Endothelial cell of umbilical vein (primary cell): Measurements from ENCODE around the gene ENTPD3. TPM values are rescaled to one million over a fixed set of nuclear protein-coding genes. Genes with fewer than 3 reads are reported as not detected.
"Not testable (repeated sequence)": the region's sequence is repeated elsewhere in the genome, so short reads cannot be mapped to it uniquely, and the experiment has no call there.

Source experiments
- BruUV-seq: library from RNA; stranded (reverse); fragments of 400-500 nt; replicated peaks from 2 replicates; lab custom pipeline; 2021; lab: Mats Ljungman, UMichigan
- CTCF ChIA-PET: fragments of 300-600, 350-600 bp; sonication (Branson Sonifier 250); formaldehyde crosslinking; loops from one replicate; lab custom pipeline; 2021; ENCODE audit warnings: antibody characterized with exemption, inconsistent platforms; lab: Charles Lee
- POLR2A ChIA-PET: fragments of 300-600, 350-600 bp; sonication (Branson Sonifier 250); formaldehyde crosslinking; loops from one replicate; lab custom pipeline; 2021; ENCODE audit warnings: antibody characterized with exemption, inconsistent platforms; lab: Charles Lee
- DNase-seq: peaks from one replicate; pipeline ENCODE4 v3.0.0-alpha.2; 2011; ENCODE audit warnings: low read depth, low spot score
- FAIRE-seq: peaks from 2 replicates; lab custom pipeline; 2011; peaks lifted over from hg19 to GRCh38; lab: Jason Lieb, UNC
- H2AFZ ChIP-seq: 2 replicates; pipeline ENCODE4 v1.6.0; 2012; ENCODE audit warnings: low read depth, low read length, control low read depth, inconsistent platforms
- H3K27ac ChIP-seq: 2 replicates; pipeline ENCODE4 v1.5.1; 2011; ENCODE audit warnings: low read depth, mild to moderate bottlenecking, control low read depth, low read length, moderate library complexity; ENCODE audit not compliant: insufficient read depth
- H3K27me3 ChIP-seq, 2 experiments: 2 replicates each; pipeline versions ENCODE4 v1.6.0 to v1.6.1; 2011; ENCODE audit warnings: low read length in 2 of 2, mixed read lengths in 1 of 2; ENCODE audit not compliant: control insufficient read depth in 2 of 2, insufficient read depth in 2 of 2
- H3K36me3 ChIP-seq, 2 experiments: 2 replicates in 1 of 2; 3 replicates in 1 of 2; pipeline ENCODE4 v1.5.1; 2011; ENCODE audit warnings: low read length in 2 of 2, mild to moderate bottlenecking in 1 of 2, moderate library complexity in 1 of 2; ENCODE audit not compliant: control insufficient read depth in 2 of 2, insufficient read depth in 2 of 2; ENCODE audit errors: extremely low read depth in 1 of 2
- H3K4me1 ChIP-seq: 3 replicates; pipeline ENCODE4 v1.5.1; 2011; ENCODE audit warnings: mild to moderate bottlenecking, low read length; ENCODE audit not compliant: control insufficient read depth, insufficient read depth; ENCODE audit errors: extremely low read depth
- H3K4me2 ChIP-seq: 2 replicates; pipeline ENCODE4 v1.6.1; 2011; ENCODE audit warnings: low read length, control low read depth, mixed read lengths; ENCODE audit not compliant: insufficient read depth
- H3K4me3 ChIP-seq, 3 experiments: fragments of 200-600 bp in 1 of 3; sonication (generic), shearing (Covaris generic) in 1 of 3; replicated peaks in 1 of 3; 2 replicates each; pipeline ENCODE4 v1.5.1; 2011 to 2016; ENCODE audit warnings: control low read depth in 3 of 3, low read length in 3 of 3, mild to moderate bottlenecking in 2 of 3, inconsistent platforms in 1 of 3, low read depth in 1 of 3, moderate library complexity in 1 of 3; ENCODE audit not compliant: insufficient read depth in 1 of 3
- H3K79me2 ChIP-seq: 2 replicates; pipeline ENCODE4 v1.6.0; 2012; ENCODE audit warnings: low read length, inconsistent platforms; ENCODE audit not compliant: control insufficient read depth, insufficient read depth
- H3K9ac ChIP-seq: replicated peaks from 2 replicates; pipeline ENCODE3; 2011; ENCODE audit warnings: low read length, control low read depth; ENCODE audit not compliant: insufficient read depth; ENCODE audit errors: extremely low read depth
- H3K9me1 ChIP-seq: replicated peaks from 3 replicates; pipeline ENCODE4 v1.6.0; 2011; ENCODE audit warnings: mild to moderate bottlenecking, low read length; ENCODE audit not compliant: control insufficient read depth, insufficient read depth; ENCODE audit errors: extremely low read depth
- H3K9me3 ChIP-seq: replicated peaks from 2 replicates; pipeline ENCODE4 v1.5.1; 2012; ENCODE audit warnings: low read length, inconsistent platforms; ENCODE audit not compliant: control insufficient read depth, insufficient read depth
- H4K20me1 ChIP-seq: replicated peaks from 2 replicates; pipeline ENCODE3; 2011; ENCODE audit warnings: mild to moderate bottlenecking, low read length; ENCODE audit not compliant: control insufficient read depth, insufficient read depth; ENCODE audit errors: extremely low read depth
- CTCF ChIP-seq, 2 donors: IDR thresholded peaks; 1 replicate in 1 of 2; 2 replicates in 1 of 2; pipeline ENCODE4 v1.5.1; 2011; ENCODE audit warnings: low read length in 2 of 2, mild to moderate bottlenecking in 2 of 2, moderate library complexity in 2 of 2, control low read depth in 1 of 2, inconsistent platforms in 1 of 2, low read depth in 1 of 2; ENCODE audit not compliant: insufficient read depth in 1 of 2; ENCODE audit errors: extremely low read depth in 1 of 2
- EZH2 ChIP-seq: IDR thresholded peaks from 2 replicates; pipeline ENCODE4 v1.6.1; 2012; ENCODE audit warnings: borderline replicate concordance, low read depth, mild to moderate bottlenecking, moderate library complexity, low read length, inconsistent platforms; ENCODE audit not compliant: severe bottlenecking
- FOS ChIP-seq: IDR thresholded peaks from 2 replicates; pipeline ENCODE4 v1.6.1; 2011; ENCODE audit warnings: mild to moderate bottlenecking, low read length, moderate library complexity, borderline replicate concordance; ENCODE audit not compliant: insufficient read depth
- GATA2 ChIP-seq: IDR thresholded peaks from 2 replicates; pipeline ENCODE4 v1.7.0; 2011; ENCODE audit warnings: low read depth, mild to moderate bottlenecking, moderate library complexity, mixed read lengths, low read length; ENCODE audit not compliant: insufficient read length, insufficient read depth
- JUN ChIP-seq: IDR thresholded peaks from 2 replicates; pipeline ENCODE4 v1.6.1; 2011; ENCODE audit warnings: borderline replicate concordance, low read depth; ENCODE audit not compliant: insufficient read length, insufficient read depth
- MAX ChIP-seq: IDR thresholded peaks from 2 replicates; pipeline ENCODE4 v1.6.1; 2011; ENCODE audit not compliant: insufficient read depth, insufficient read length
- MYC ChIP-seq: IDR thresholded peaks from one replicate; pipeline ENCODE4 v1.6.1; 2011; ENCODE audit warnings: mild to moderate bottlenecking, low read depth, low read length
- POLR2A ChIP-seq: IDR thresholded peaks from 2 replicates; pipeline ENCODE4 v1.6.1; 2012; ENCODE audit warnings: low read depth, mild to moderate bottlenecking, control low read depth, low read length
- POLR2AphosphoS5 ChIP-seq: IDR thresholded peaks from 2 replicates; pipeline ENCODE4 v1.6.1; 2012; ENCODE audit warnings: low read depth, mild to moderate bottlenecking, control low read depth, low read length, moderate library complexity; ENCODE audit not compliant: insufficient read depth
- dilution Hi-C: fragments of 300-500 bp; cut with MboI; formaldehyde crosslinking; loops from one replicate; pipeline ENCODE4 v1.15.0; 2019; ENCODE audit warnings: low sequenced_read_pairs; ENCODE audit not compliant: extremely low pct_ligation_motif_present
- intact Hi-C: fragments of 100-400 bp; cut with micrococcal nuclease; formaldehyde crosslinking; loops from one replicate; pipeline ENCODE4 v1.10.0; 2022
- polyA plus RNA-seq, 4 experiments: library from polyadenylated mRNA; depleted of rRNA in 3 of 4; stranded (reverse) in 3 of 4; unstranded in 1 of 4; fragments of >200 nt; gene quantifications; 2 replicates each; pipeline versions ENCODE4 v1.2.1 to v1.2.3, GENCODE V29; 2011 to 2012; ENCODE audit warnings: missing spikeins in 1 of 4
- total RNA-seq: library from RNA; stranded (reverse); gene quantifications from 2 replicates; pipeline ENCODE4 v1.2.3, GENCODE V29; 2021

ENTPD3 gene
- total and polyA plus RNA-seq, 2 donors (not counting 3 experiments of a cell fraction or from before 2014, with no cell fraction given), result not detected

- Histone ChIP-seq H3K27me3 (no peaks in the 10 kb centered on the region), H3K9me3 (no peaks in the 10 kb centered on the region), H3K36me3 (peaks cover 14 to 31% of the 10 kb centered on the region in 2 experiments), H3K4me3 (no peak overlapping the region), H2AFZ (no peak overlapping the region), H3K4me1 (peaks cover 11% of the 10 kb centered on the region), H3K27ac (no peak overlapping the region), H3K79me2 (peaks cover 28% of the 10 kb centered on the region), H3K4me2 (no peak overlapping the region), H3K9ac (no peak overlapping the region), H3K9me1 (no peaks in the 10 kb centered on the region), H4K20me1 (peaks cover 6% of the 10 kb centered on the region)
- FAIRE-seq, result no peak
- BruUV-seq, result no TSS peak
- POLR2A ChIA-PET, result no interaction called here
- no peak for DNase-seq
- CTCF ChIA-PET, result no interaction called here
- TF ChIP-seq CTCF (IDR thresholded peaks at IDR 0.05; ENCODE audit: extremely low read depth in 1 of 2, insufficient read depth in 1 of 2, low read depth in 1 of 2, low read length in 2 of 2) (no peak), JUN (no peak), FOS (no peak), POLR2AphosphoS5 (no peak), POLR2A (no peak), MYC (no peak), EZH2 (no peak), MAX (no peak), GATA2 (no peak)
- dilution Hi-C loops, result no loop called here
- intact Hi-C loops, result no loop called here
Measured at GRCh38 chr3:40461161-40461560, 74.2 kb downstream of the ENTPD3 start.

GRCh38 chr3:40462838-40463237 is 75.9 kb downstream of the ENTPD3 start:
- CTCF ChIA-PET, result interaction anchor here (1.2 kb wide), 1 partner anchor 11 kb away, joined by 3 read pairs; no protein-coding TSS in a partner anchor

More at GRCh38 chr3:40462838-40463237, 75.9 kb downstream of the ENTPD3 start:
- dilution Hi-C loops, FAIRE-seq, intact Hi-C loops, H3K9me1 ChIP-seq, H3K4me2 ChIP-seq, POLR2A ChIA-PET, H3K9ac ChIP-seq, H3K27me3 ChIP-seq, BruUV-seq, H3K4me3 ChIP-seq, H3K9me3 ChIP-seq, H2AFZ ChIP-seq, H4K20me1 ChIP-seq, DNase-seq, H3K27ac ChIP-seq: not testable (repeated sequence)
- Histone ChIP-seq H3K36me3 (peaks cover 14 to 31% of the 10 kb centered on the region in 2 experiments), H3K79me2 (peaks cover 22% of the 10 kb centered on the region), H3K4me1 (peaks cover 10% of the 10 kb centered on the region)
